Glomerular endothelial cell (primary cell): ENCODE results near the gene CNTD1. TPM values are rescaled to one million over a fixed set of nuclear protein-coding genes. Genes with fewer than 3 reads are reported as not detected.

ENCODE experiments used
- DNase-seq: peaks from one replicate; pipeline ENCODE4 v3.0.0-alpha.2; 2011; ENCODE audit warnings: low read depth, low spot score; ENCODE audit errors: extremely low read depth
- total RNA-seq: library from RNA; depleted of rRNA; stranded (reverse); fragments of >200 nt; gene quantifications from 2 replicates; pipeline ENCODE4 v1.2.3, GENCODE V29; 2015

The CNTD1 gene
- total RNA-seq, 1 donor from 2014 or later, result not detected

DNA sequence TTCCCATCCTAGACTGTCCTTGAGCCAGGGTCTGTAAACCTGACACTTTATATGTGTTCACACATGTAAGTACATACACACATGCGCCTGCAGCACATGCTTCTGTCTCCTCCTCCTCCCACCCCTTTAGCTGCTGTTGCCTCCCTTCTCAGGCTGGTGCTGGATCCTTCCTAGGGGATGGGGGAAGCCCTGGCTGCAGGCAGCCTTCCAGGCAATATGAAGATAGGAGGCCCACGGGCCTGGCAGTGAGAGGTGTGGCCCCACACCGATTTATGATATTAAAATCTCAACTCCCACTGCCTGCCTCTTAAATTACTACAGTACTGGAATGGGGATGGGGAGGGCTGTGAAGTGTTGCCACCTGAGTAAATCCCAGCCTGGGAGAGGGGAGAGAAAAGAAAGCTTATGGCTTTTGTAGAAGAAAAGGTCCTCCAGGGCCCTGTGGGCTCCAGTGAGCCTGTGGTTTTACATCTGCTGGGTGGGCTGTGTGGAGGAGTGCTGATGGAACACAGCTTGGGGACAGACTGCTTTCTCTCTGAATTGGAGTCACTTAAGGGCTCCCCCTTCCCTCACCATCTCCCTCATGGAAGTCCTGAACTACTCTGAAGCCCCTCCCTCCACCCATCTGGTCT lies 19.2 kb upstream of the CNTD1 start:
- no peak for DNase-seq

DNA sequence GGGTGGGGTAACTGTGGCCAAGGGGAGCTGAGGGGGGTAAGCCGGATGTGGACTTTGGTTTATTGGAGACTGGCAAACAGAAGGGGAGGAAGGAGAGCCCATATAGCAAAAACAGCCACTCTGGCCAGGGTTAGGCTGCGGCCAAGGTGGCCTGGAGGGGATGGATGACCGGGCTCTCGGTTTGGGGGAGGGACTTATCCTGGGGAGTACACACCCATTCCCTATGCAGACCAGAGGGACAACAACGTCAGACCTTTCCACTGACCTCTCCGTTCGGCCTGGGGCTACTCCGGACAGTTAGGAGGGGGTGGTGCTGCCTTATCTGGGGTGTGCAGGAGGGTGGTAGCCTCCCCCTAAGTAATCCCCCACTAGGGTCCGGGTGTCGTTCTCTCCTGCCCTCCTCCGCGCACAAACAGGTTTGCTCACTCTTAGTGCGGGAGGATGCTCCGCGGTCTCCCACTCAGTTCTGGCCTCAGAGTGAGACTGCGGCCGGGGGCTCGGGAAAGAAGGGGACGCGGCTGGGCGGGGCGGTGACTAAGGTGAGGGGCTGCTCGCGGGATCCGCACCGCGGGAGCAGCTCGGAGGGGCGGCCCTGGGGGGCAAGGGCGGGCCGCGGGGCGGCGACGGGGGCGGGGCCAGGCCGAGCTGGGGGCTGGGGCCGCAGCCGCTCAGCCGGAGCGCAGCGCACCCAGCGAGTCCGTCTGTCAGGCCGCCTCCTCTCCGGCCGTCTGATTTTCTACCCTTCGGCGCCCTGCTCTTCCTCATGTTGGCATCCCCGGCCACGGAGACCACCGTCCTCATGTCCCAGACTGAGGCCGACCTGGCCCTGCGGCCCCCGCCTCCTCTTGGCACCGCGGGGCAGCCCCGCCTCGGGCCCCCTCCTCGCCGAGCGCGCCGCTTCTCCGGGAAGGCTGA lies 18.5 kb upstream of the CNTD1 start, which contains the start of gene WNK4:
TSS of gene WNK4 (plus strand) at position 675 of the 915 bp plus-strand sequence. CDS start at position 764, 89 bp downstream.
- DNase-seq, result no peak

GRCh38 chr17:42780851-42781638 lies 17.6 kb upstream of the CNTD1 start:
- DNase-seq, result no peak

DNA sequence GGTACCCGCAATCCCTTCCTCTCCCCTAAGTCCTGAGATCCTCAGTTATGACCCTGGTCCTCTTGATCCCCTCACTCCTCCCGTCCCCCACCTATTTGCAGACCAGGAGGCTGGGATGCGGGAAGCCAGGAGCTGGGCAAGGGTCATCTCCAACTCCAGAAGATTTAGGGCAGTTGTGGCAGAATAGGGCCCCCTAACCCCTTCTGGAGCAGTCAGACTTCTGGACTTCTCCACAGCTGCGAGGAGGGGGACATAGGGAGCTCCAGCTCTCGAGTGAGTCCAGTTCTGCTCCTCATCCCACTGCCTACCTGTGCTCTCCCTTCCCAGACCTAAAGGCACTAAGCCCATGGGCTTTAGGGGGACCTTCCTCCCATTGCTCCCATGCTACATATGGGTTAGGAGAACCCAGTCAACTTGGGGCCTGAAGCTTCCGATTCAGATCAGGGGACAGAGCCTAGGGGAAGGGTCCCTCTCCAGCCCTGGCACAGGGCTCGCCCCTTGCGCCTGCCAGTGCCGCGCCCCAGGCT lies 17.0 kb upstream of the CNTD1 start:
- no peak for DNase-seq

- no peak for DNase-seq
Measured at GRCh38 chr17:42782166-42783061, 16.2 kb upstream of the CNTD1 start.

DNA sequence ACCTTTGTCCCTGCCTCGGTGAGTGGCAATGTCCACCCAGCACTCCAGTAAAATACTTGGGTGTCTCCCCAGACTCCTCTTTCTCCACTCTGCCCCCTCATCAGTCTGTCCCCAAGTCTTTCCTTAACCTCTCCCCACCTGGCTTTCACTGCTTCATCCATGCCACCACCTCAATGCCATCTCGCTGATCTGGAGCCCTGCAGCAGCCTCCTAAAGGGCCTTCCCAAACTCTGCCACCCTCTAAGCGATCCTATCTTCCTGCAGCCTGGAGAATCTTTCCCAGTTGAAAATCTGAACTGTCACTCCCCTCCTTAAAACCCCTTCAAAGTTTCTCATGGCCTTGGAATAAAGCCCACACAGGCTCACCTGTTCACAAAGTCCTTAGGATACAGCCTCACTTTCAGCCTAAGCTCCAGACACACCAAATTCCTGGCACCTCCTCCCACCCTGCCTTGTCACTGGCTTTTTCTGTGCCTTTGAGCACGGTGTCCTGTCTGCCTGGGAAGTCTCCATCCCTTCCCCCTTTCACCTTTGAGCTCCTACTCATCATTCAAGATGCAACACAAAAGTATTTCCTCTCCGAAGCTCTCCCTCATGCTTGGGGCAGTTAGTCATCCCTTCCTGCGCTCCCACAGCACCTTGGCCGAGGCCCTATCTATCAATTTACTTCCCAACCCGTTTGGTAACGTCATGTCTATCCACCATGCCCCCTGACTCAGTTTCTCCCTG lies 15.4 kb upstream of the CNTD1 start:
- DNase-seq, result no peak

- DNase-seq, result no peak
Measured at GRCh38 chr17:42783791-42784138, 14.9 kb upstream of the CNTD1 start.

- no peak for DNase-seq
Measured at GRCh38 chr17:42784409-42784808, 14.3 kb upstream of the CNTD1 start.

DNA sequence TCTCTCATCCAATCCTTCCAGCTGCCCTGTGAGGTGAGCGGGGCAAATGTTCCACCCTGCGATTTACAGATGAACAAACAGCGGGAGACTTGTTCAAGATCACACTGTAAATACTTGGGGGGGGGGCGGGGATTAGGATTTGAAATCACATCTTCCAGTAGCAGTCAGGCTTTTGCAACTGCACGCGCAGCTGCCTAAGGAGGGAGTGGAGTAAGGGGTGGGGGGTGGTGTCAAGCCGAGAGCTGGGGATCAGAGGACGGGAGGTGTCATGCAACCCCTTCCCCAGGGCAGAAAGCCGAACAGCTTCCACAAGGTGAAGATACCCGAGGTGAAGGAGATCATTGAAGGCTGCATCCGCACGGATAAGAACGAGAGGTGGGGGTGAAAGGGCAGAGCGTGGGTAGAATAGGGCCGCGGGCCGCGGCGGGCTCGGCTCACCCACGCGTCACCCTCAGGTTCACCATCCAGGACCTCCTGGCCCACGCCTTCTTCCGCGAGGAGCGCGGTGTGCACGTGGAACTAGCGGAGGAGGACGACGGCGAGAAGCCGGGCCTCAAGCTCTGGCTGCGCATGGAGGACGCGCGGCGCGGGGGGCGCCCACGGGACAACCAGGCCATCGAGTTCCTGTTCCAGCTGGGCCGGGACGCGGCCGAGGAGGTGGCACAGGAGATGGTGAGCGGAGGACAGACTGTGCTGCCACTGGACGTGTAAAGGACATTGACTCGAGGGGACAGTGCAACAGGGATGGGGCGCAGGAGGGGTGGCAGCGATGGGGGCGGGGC lies 13.7 kb upstream of the CNTD1 start:
- DNase-seq, result no peak

- no peak for DNase-seq
Measured at GRCh38 chr17:42787266-42787665, 11.4 kb upstream of the CNTD1 start.

GRCh38 chr17:42791948-42792347 lies 6.7 kb upstream of the CNTD1 start:
- DNase-seq, result no peak

- DNase-seq, result no peak
Measured at GRCh38 chr17:42792545-42792944, 6.1 kb upstream of the CNTD1 start.

DNA sequence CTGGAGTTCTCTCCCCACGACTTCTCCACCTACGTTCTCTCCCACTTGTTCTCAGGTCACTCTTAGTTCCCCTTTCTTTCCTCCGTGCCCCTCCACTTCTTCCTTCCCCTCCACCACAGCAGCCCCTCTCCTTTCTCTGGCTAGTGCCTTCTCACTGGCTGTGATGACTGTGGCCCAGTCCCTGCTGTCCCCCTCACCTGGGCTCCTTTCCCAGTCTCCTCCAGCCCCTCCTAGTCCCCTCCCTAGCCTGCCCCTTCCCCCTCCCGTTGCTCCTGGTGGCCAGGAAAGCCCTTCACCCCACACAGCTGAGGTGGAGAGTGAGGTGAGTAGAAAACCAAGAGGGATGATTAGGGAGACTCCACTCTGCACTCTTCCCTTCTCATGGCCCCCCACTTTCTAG lies 3.6 kb upstream of the CNTD1 start:
- DNase-seq, result no peak

GRCh38 chr17:42795465-42795864 lies 3.2 kb upstream of the CNTD1 start:
- DNase-seq, result no peak

- DNase-seq, result no peak
Measured at GRCh38 chr17:42796066-42796758, 2.4 kb upstream of the CNTD1 start.

DNA sequence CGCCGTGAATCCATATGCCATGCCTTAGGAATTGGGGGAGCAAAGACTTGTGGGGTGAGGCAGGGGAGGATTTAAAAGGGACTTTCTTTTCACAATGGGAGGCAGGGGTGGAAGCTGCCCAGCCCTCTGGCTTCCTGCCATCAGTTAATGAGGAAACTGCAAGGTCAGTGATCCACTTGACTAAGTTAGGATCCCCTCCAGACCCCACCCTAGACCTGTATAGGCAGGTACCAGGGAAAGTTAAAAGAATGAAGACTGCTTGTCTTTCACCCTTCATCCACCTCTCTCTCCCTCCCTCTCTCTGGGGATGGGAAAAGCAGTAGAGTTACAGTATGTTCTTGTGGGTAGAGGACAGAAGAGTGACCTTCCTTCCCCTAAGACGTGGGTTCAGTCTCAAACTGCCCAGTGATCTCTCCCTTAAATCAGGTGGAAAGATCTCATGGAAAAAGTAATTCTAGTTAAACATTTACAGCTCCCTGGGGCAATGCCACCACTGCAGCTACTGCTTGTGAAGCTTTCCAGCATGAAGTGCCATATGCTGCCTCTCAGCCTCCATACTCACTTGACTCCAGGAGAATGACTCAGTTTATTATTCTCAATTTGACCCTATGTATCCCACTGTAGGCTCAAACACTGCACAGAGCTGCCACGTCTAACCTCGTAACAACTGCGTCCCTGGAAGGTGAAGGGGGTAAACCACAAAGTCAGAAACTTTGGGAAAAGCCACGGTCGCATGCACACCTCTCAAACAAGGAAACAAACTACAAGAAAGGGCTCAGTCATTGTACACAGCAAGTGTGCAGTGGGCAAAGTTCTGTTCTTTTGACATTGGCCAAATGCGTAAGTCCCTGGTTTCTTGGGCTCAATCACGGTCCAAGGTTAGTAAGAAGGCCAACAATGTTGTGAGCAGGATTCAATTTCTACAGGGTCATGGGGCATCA lies 1.3 kb upstream of the CNTD1 start:
- DNase-seq, result no peak

DNA sequence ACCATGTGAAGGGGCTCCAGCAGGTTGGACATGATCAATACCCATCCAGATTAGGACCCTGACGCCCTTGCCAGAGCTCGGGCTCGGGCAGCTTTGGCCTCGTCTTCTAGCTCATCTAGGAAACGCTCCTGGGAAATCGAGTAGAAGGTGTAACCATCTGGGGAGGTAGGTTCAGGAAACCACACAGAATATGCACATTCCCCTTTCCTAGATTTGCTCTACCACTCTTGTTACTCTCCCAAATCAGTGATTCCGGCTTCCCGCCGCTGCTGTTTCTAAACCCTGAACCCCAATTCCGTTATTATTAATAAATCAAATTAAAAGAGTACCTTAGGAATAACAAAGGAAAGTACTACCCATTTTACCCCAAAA lies 664 bp upstream of the CNTD1 start:
- DNase-seq, result no peak
